Uterus (tissue), 4 donors: ENCODE measurements around the gene YWHAH. TPM values are rescaled to one million over a fixed set of nuclear protein-coding genes. Genes with fewer than 3 reads are reported as not detected.

Experiments
- DNase-seq, 2 donors: peaks; one replicate each; pipeline ENCODE4 v3.0.0-alpha.2; 2019 to 2020
- H3K27ac ChIP-seq, 2 donors: fragments of 200-600 bp; sonication (generic); 1 replicate in 1 of 2; 2 replicates in 1 of 2; pipeline ENCODE4 v1.5.1; 2016 to 2018
- H3K27me3 ChIP-seq, 2 donors: fragments of 200-600 bp; sonication (generic); one replicate each; pipeline ENCODE4 v1.5.1; 2018 to 2019; ENCODE audit warnings: control low read depth in 1 of 2
- H3K36me3 ChIP-seq, 2 donors: fragments of 200-600 bp; sonication (generic); one replicate each; pipeline ENCODE4 v1.5.1; 2019; ENCODE audit warnings: control low read depth in 1 of 2
- H3K4me1 ChIP-seq, 2 donors: fragments of 200-600 bp; sonication (generic); one replicate each; pipeline ENCODE4 v1.5.1; 2018 to 2019; ENCODE audit warnings: control low read depth in 1 of 2
- H3K4me3 ChIP-seq, 2 donors: fragments of 200-600 bp; sonication (generic); 1 replicate in 1 of 2; 2 replicates in 1 of 2; pipeline ENCODE4 v1.5.1; 2018 to 2019; ENCODE audit warnings: mild to moderate bottlenecking in 1 of 2
- H3K9me3 ChIP-seq, 2 donors: fragments of 200-600 bp; sonication (generic); one replicate each; pipeline ENCODE4 v1.5.1; 2019; ENCODE audit warnings: control low read depth in 1 of 2
- CTCF ChIP-seq, 4 experiments: fragments of 200-600 bp in 2 of 4; fragments of 450-650 bp in 2 of 4; sonication (generic) in 2 of 4; IDR thresholded peaks; one replicate each; pipeline ENCODE4 v1.5.1; 2016 to 2019; ENCODE audit warnings: antibody characterized with exemption in 4 of 4, mild to moderate bottlenecking in 2 of 4, moderate library complexity in 1 of 4
- POLR2A ChIP-seq, 2 donors: fragments of 450-650 bp; IDR thresholded peaks; one replicate each; pipeline ENCODE4 v1.6.1; 2016; ENCODE audit warnings: antibody characterized with exemption in 2 of 2, mild to moderate bottlenecking in 1 of 2, moderate library complexity in 1 of 2
- intact Hi-C: fragments of 100-400 bp; cut with DNase I; formaldehyde crosslinking; loops from one replicate; pipeline ENCODE4 v1.15.1; 2023; ENCODE audit warnings: low total_unique reads
- total RNA-seq, 4 donors: library from RNA; depleted of rRNA in 3 of 4; stranded (reverse); fragments of >200 nt in 3 of 4; gene quantifications; one replicate each; pipeline versions ENCODE4 v1.1.0 to v1.2.4, GENCODE V29; 2014 to 2023
- donor health status: DM: yes; HTN: yes; CAD: no.

The YWHAH gene
- total RNA-seq, 4 donors from 2014 or later = 37.1 to 209 (median 101) TPM

DNA sequence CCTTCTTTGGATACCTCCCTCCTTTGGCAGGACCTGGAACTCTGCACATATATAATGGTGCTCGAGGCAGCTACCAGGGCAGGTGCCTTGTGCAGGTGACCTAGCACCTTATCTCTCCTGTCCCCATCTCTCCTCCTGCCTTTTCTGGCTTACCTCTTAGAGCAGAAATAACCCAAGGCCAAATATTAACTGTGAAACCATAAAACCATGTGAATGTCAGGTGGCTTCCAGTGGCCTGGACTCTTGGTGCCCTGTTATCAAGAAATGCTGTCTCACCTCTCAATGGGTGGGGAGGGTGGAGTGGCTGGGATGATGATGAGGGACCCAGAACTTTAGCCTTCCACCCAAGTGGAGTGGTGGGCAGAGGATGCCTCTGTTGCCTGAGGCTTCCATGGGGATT is 42.9 kb downstream of the YWHAH start:
- Histone ChIP-seq H3K4me1 (no peaks in the 10 kb centered on the region), H3K27ac (no peak overlapping the region), H3K4me3 (no peak overlapping the region), H3K36me3 (no peaks in the 10 kb centered on the region), H3K9me3 (no peaks in the 10 kb centered on the region), H3K27me3 (no peaks in the 10 kb centered on the region)
- no peak for DNase-seq
- TF ChIP-seq CTCF (IDR thresholded peaks at IDR 0.05) = no peak
- TF ChIP-seq POLR2A (IDR thresholded peaks at IDR 0.05) = no peak
- intact Hi-C loops = no loop called here

DNA sequence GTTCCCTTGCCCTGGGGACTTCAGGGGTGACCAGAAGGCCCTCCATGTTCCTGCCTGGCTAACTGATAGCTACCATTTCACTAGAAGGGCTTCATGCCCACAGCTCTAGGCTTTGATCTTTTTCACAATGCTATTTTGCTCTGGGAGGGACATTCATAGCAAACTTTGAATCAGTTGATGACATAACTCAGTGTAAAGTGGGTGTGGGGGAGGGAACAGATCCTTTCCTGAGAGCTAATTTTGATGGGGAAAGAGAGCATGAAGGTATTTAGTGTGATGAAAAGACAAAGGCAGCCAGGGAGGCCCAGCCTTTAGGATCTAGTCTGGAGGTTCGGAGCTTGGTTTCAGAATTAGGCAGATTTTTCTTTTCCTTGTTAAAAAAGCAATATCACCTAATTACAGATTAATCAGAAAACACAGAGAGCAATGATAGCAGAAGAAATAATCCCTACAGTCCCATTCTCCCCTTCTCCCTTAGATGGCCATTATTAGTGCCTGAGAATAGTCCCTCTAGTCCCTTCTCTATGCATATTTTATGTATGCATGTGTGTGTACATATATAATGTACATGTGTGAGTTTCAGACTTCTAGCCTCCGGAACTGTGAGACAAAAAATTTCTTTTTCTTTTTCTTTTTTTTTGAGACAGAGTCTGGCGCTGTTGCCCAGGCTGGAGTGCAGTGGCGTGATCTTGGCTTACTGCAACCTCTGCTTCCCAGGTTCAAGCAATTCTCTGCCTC is 46.9 kb downstream of the YWHAH start:
- TF ChIP-seq CTCF (IDR thresholded peaks at IDR 0.05) = no peak
- no peak for TF ChIP-seq POLR2A (IDR thresholded peaks at IDR 0.05)
- intact Hi-C loops = no loop called here

DNA sequence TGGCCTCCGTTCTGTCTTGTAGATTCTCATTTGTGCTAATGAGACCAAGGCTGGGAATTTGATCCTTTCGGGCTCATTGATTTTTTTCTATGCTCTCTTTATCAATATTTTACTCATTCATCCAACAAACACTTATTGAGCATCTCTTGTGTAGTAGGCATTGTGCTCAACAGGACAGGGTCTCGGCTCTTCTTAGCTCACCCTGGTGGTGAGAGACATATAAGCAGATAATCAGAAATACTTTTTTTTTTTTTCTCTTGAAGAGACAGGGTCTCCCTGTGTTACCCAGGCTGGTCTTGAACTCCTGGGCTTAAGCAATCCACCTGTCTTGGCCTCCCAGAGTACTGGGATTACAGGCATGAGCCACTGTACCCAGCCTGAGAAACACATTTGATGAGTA is 50.7 kb downstream of the YWHAH start:
- no peaks in the 10 kb centered on the region for H3K9me3 ChIP-seq
- no peaks in the 10 kb centered on the region for H3K4me1 ChIP-seq
- DNase-seq = no peak
- H3K27ac ChIP-seq = no peak overlapping the region
- TF ChIP-seq CTCF (IDR thresholded peaks at IDR 0.05) = no peak
- no peak for TF ChIP-seq POLR2A (IDR thresholded peaks at IDR 0.05)
- no peaks in the 10 kb centered on the region for H3K27me3 ChIP-seq
- H3K36me3 ChIP-seq = no peaks in the 10 kb centered on the region
- H3K4me3 ChIP-seq = no peak overlapping the region
- intact Hi-C loops = no loop called here

More for the DNA sequence above, 46.9 kb downstream of the YWHAH start:
- Histone ChIP-seq H3K9me3 (no peaks in the 10 kb centered on the region), H3K36me3 (no peaks in the 10 kb centered on the region), H3K4me3 (no peak overlapping the region), H3K27me3 (no peaks in the 10 kb centered on the region), H3K4me1 (no peaks in the 10 kb centered on the region), H3K27ac (no peak overlapping the region)
- no peak for DNase-seq

DNA sequence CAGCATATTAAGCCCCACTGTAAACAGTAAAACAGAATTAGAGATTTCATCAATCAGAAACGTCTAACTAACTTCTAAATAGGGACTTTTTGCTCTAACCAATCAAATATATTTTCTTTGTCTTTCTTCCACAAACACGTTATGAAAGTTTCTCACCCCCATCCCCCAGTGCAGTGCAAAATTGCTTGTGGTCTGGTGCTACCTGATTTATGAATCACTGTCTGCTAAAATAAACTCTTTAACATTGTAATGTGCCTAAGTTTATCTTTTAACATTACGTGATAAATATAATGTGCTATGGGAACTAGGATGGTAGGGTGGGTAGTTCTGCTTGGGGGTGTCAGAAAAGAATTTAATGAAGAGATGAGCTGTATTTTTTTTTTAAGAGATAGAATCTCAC is 51.5 kb downstream of the YWHAH start:
- DNase-seq = no peak
- TF ChIP-seq POLR2A (IDR thresholded peaks at IDR 0.05) (no peak), CTCF (IDR thresholded peaks at IDR 0.05) (no peak)
- H3K9me3 ChIP-seq = no peaks in the 10 kb centered on the region
- H3K27ac ChIP-seq = no peak overlapping the region
- no peaks in the 10 kb centered on the region for H3K4me1 ChIP-seq
- H3K36me3 ChIP-seq = no peaks in the 10 kb centered on the region
- no peak overlapping the region for H3K4me3 ChIP-seq
- no peaks in the 10 kb centered on the region for H3K27me3 ChIP-seq
- intact Hi-C loops = no loop called here

DNA sequence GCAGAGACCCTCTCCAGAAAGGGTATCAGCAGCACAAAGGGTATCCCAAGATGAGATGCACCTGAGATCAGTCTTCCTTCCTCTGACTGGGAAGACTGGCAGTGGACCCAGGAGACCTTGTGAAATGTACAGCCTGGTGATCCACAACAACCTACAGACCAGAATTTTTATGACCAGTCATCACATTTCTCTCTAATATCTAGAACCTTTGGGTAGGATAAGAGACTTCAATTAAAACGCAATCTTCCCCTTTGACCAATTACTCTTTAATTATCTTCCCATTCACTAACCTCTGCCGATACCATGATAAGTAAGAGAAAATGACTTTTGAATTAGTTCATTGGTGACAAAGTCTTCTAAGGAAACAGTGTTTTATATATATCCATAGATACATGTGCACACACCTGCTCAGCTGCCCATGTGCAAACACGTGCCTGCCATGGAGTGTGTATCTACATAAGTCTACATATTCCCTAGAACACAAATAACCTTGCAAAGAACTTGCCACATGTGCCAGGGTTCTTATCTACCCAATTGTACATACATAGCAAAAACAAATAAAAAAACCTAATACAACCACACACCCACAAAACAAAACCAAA is 54.5 kb downstream of the YWHAH start:
- no peak for TF ChIP-seq POLR2A (IDR thresholded peaks at IDR 0.05)
- TF ChIP-seq CTCF (IDR thresholded peaks at IDR 0.05) = no peak
- intact Hi-C loops = no loop called here
- no peak overlapping the region for H3K4me3 ChIP-seq

More for the DNA sequence above, 54.5 kb downstream of the YWHAH start:
- Histone ChIP-seq H3K9me3 (no peaks in the 10 kb centered on the region), H3K36me3 (no peaks in the 10 kb centered on the region), H3K27ac (no peak overlapping the region), H3K4me1 (no peaks in the 10 kb centered on the region), H3K27me3 (no peaks in the 10 kb centered on the region)
- no peak for DNase-seq
